Skeletal muscle tissue (tissue), 4 donors: ENCODE measurements around the gene PLIN3. TPM values are rescaled to one million over a fixed set of nuclear protein-coding genes. Genes with fewer than 3 reads are reported as not detected.
"Not testable (repeated sequence)": the region's sequence is repeated elsewhere in the genome, so short reads cannot be mapped to it uniquely, and the experiment has no call there.

Experiments used
- H3K27ac ChIP-seq: one replicate; pipeline ENCODE4 v1.7.0; 2013; ENCODE audit warnings: mild to moderate bottlenecking, low read depth, low read length, inconsistent platforms
- H3K27me3 ChIP-seq, 3 donors: one replicate each; pipeline ENCODE4 v1.7.0; 2013; ENCODE audit warnings: low read length in 3 of 3; ENCODE audit not compliant: control insufficient read depth in 3 of 3, insufficient read depth in 3 of 3
- H3K36me3 ChIP-seq, 3 donors: one replicate each; pipeline ENCODE4 v1.7.0; 2013; ENCODE audit warnings: low read length in 3 of 3; ENCODE audit not compliant: control insufficient read depth in 3 of 3, insufficient read depth in 3 of 3
- H3K4me1 ChIP-seq, 3 donors: one replicate each; pipeline ENCODE4 v1.7.0; 2013; ENCODE audit warnings: low read length in 3 of 3, mild to moderate bottlenecking in 3 of 3; ENCODE audit not compliant: control insufficient read depth in 3 of 3, insufficient read depth in 3 of 3
- H3K4me3 ChIP-seq, 3 donors: one replicate each; pipeline ENCODE4 v1.7.0; 2013; ENCODE audit warnings: low read length in 3 of 3
- H3K9ac ChIP-seq, 3 donors: one replicate each; pipeline ENCODE4 v1.7.0; 2013; ENCODE audit warnings: low read length in 3 of 3, mild to moderate bottlenecking in 3 of 3, moderate library complexity in 2 of 3, low read depth in 1 of 3
- H3K9me3 ChIP-seq, 3 donors: one replicate each; pipeline ENCODE4 v1.7.0; 2013; ENCODE audit warnings: low read length in 3 of 3; ENCODE audit not compliant: control insufficient read depth in 3 of 3
- total RNA-seq: library from RNA; depleted of rRNA; stranded (reverse); fragments of >200 nt; gene quantifications from one replicate; pipeline ENCODE4 v1.2.3, GENCODE V29; 2014
- donor health status: Osteomylitis.

PLIN3 gene
- total RNA-seq, 1 donor from 2014 or later, result 55.3 TPM

DNA sequence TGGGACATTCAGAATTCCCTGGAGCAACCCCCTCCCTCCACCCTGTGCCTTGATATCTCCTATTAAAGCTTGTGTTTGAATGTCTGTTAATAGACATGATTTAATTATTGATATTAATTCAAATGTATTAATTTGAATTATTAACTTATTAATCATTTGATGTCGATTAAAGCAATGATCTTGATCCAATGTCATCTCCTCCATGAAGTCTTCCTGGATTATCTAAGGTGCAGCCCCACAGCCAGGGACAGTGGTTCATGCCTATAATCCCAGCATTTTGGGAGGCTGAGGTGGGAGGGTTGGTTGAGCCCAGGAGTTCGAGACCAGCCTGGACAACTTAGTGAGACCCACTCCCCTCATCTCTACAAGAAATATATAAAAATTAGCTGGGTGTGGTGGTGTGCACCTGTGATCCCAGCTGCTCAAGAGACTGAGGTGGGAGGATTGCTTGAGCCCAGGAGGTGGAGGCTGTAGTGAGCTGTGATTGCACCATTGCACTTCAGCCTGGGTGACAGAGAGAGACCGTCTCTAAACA lies 66.3 kb downstream of the PLIN3 start:
- H3K27me3 ChIP-seq, result no peaks in the 10 kb centered on the region
- H3K27ac ChIP-seq, result peak overlapping the region; percentile 98
- peak overlapping the region in 2 of 3 donors; percentile 22 to 23 for H3K4me3 ChIP-seq
- H3K36me3 ChIP-seq, result peaks cover 3 to 7% (median 5%) of the 10 kb centered on the region in 3 donors
- H3K9me3 ChIP-seq, result no peaks in the 10 kb centered on the region
- peak overlapping the region; percentile 32 to 71 (median 43) for H3K9ac ChIP-seq
- H3K4me1 ChIP-seq, result peaks cover 24 to 40% (median 27%) of the 10 kb centered on the region in 3 donors

DNA sequence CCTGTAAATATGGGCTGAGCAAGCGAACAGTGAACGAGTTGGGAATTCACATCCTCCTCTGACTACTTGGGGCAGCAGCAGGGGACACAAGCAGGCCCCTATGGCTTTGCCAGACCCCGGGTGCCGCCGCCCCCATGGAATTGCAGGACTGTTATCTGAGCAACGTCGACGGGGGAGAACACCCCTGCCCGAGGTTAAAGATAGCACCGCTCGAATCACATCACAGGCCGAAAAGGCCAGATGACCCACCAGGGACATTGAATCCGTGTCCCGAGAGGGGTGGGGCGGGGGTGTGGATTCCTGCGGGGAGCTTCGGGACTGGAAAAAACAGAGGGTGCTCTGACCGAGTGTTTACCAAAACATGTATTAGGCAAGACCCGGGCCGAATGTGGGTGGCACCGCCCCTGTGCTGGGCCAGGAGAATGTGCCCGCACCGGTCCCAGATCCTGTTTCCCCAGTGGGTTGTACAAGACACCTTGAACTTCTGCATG lies 66.8 kb downstream of the PLIN3 start:
- peaks cover 3 to 7% (median 5%) of the 10 kb centered on the region in 3 donors for H3K36me3 ChIP-seq
- H3K9me3 ChIP-seq, result no peaks in the 10 kb centered on the region
- H3K27me3 ChIP-seq, result no peaks in the 10 kb centered on the region
- H3K9ac ChIP-seq, result peak overlapping the region; percentile 68 to 88 (median 87)
- H3K27ac ChIP-seq, result peak overlapping the region; percentile 98
- peaks cover 24 to 42% (median 29%) of the 10 kb centered on the region in 3 donors for H3K4me1 ChIP-seq
- peak overlapping the region; percentile 23 to 45 (median 44) for H3K4me3 ChIP-seq

DNA sequence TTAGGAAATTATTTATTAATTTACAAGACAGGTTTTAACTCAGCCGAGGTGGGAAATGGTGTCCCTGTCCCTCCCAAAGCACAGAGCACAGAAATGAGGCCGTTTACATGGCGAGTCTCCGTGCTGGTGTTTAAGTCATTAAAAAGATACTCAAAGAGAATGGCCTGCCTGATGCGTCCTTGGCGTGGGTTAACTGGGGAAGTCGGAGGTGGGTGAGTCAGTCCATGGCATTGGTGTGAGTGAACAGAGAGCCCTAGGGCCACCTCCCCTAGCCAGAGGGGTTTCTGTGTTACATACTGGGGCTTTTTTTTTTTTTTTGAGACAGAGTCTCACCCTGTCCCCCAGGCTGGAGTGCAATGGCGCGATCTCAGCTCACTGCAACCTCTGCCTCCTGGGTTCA lies 72.1 kb downstream of the PLIN3 start:
- H3K9me3 ChIP-seq, result no peaks in the 10 kb centered on the region
- H3K4me1 ChIP-seq, result peaks cover 45 to 56% (median 47%) of the 10 kb centered on the region in 3 donors
- H3K4me3 ChIP-seq, result peak overlapping the region; percentile 35 to 84 (median 84)
- H3K36me3 ChIP-seq, result peaks cover 19 to 30% (median 23%) of the 10 kb centered on the region in 3 donors
- H3K27me3 ChIP-seq, result no peaks in the 10 kb centered on the region
- H3K9ac ChIP-seq, result peak overlapping the region; percentile 71 to 92 (median 90)
- H3K27ac ChIP-seq, result peak overlapping the region; percentile 87

- Histone ChIP-seq H3K9me3 (no peaks in the 10 kb centered on the region), H3K36me3 (peaks cover 19 to 30% (median 23%) of the 10 kb centered on the region in 3 donors), H3K4me3 (peak overlapping the region; percentile 69 to 84 (median 84)), H3K27me3 (no peaks in the 10 kb centered on the region), H3K27ac (peak overlapping the region; percentile 87), H3K4me1 (peaks cover 41 to 51% (median 42%) of the 10 kb centered on the region in 3 donors), H3K9ac (peak overlapping the region; percentile 71 to 92 (median 90))
These were observed 72.5 kb downstream of the PLIN3 start for GRCh38 chr19:4794971-4795370.

DNA sequence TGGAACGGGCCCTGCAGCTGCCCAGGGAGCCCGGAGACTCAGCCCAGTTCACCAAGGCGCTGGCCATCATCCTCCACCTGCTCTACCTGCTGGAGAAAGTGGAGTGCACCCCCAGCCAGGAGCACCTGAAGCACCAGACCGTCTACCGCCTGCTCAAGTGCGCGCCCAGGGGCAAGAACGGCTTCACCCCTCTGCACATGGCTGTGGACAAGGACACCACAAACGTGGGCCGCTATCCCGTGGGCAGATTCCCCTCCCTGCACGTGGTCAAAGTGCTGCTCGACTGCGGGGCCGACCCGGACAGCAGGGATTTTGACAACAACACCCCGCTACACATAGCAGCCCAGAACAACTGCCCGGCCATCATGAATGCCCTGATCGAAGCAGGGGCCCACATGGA lies 74.2 kb downstream of the PLIN3 start:
- H3K36me3 ChIP-seq, result peaks cover 19 to 30% (median 23%) of the 10 kb centered on the region in 3 donors
- H3K9ac ChIP-seq, result peak overlapping the region in 2 of 3 donors; percentile 90 to 92
- H3K4me3 ChIP-seq, result peak overlapping the region; percentile 69 to 84 (median 84)
- peak overlapping the region; percentile 88 for H3K27ac ChIP-seq
- H3K4me1 ChIP-seq, result peaks cover 35 to 46% (median 39%) of the 10 kb centered on the region in 3 donors
- H3K27me3 ChIP-seq, H3K9me3 ChIP-seq: not testable (repeated sequence)

DNA sequence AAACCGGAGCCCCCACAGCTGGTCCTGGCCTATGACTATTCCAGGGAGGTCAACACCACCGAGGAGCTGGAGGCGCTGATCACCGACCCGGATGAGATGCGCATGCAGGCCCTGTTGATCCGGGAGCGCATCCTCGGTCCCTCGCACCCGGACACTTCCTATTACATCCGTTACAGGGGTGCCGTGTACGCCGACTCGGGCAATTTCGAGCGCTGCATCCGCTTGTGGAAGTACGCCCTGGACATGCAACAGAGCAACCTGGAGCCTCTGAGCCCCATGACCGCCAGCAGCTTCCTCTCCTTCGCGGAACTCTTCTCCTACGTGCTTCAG lies 74.6 kb downstream of the PLIN3 start:
- H3K4me1 ChIP-seq, result peaks cover 39 to 50% (median 42%) of the 10 kb centered on the region in 3 donors
- H3K36me3 ChIP-seq, result peaks cover 19 to 30% (median 23%) of the 10 kb centered on the region in 3 donors
- H3K27me3 ChIP-seq, H3K9me3 ChIP-seq: not testable (repeated sequence)
- H3K4me3 ChIP-seq, result peak overlapping the region; percentile 69 to 84 (median 84)
- peak overlapping the region; percentile 88 for H3K27ac ChIP-seq
- H3K9ac ChIP-seq, result peak overlapping the region in 2 of 3 donors; percentile 90 to 92

DNA sequence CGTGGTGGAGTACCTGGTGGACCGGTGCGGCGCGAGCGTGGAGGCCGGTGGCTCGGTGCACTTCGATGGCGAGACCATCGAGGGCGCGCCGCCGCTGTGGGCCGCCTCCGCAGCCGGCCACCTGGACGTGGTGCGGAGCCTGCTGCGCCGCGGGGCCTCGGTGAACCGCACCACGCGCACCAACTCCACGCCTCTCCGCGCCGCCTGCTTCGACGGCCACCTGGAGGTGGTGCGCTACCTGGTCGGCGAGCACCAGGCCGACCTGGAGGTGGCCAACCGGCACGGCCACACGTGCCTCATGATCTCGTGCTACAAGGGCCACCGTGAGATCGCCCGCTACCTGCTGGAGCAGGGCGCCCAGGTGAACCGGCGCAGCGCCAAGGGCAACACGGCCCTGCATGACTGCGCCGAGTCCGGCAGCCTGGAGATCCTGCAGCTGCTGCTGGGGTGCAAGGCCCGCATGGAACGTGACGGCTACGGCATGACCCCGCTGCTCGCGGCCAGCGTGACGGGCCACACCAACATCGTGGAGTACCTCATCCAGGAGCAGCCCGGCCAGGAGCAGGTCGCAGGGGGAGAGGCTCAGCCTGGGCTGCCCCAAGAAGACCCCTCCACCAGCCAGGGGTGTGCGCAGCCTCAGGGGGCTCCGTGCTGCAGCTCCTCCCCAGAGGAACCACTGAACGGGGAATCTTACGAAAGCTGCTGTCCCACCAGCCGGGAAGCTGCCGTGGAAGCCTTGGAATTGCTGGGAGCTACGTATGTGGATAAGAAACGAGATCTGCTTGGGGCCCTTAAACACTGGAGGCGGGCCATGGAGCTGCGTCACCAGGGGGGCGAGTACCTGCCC lies 75.2 kb downstream of the PLIN3 start:
- Histone ChIP-seq H3K9ac (peak overlapping the region; percentile 72 to 92 (median 90)), H3K36me3 (peaks cover 19 to 30% (median 23%) of the 10 kb centered on the region in 3 donors), H3K27ac (peak overlapping the region; percentile 88), H3K4me3 (peak overlapping the region; percentile 69 to 84 (median 84)), H3K4me1 (peaks cover 39 to 48% (median 44%) of the 10 kb centered on the region in 3 donors)
- not testable (repeated sequence) for H3K27me3 ChIP-seq, H3K9me3 ChIP-seq

DNA sequence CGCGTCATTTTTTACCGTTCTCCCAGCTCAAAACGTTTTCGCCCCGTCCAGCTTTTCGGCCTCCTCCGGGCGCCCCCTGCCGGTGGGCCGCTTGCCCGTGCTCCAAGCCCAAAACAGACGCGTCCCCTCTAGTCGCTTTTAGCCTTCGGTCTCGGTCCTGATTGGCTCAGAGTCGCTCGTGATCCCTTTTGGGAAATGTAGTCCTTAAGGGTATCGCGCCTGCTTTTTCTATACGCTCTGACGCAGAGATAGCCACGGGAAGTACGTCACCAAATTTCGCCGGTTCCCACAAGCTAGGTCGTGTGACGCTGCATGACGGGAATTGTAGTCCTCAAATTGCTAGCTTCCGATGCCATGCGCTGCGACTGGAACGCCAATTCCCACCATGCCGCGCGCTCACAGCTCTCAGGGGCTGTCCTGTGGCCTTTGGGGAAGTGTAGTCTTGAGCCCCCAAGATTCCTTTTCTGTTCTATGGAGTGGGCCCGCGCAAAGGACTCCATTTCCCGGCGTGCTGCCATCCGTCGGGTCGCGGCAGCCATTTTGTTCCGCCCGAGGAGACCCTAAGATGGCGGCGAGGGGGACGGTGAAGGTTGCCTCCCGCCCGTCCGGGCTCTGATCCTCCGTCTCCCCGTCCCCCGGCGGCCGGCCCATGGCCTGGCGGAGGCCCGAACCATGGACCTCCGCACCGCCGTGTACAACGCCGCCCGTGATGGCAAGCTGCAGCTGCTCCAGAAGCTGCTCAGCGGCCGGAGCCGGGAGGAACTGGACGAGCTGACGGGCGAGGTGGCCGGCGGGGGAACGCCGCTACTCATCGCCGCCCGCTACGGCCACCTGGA lies 76.1 kb downstream of the PLIN3 start, which contains the start of gene FEM1A:
Gene FEM1A (plus strand): TSS at position 552 of the 836 bp plus-strand sequence. CDS start 121 bp downstream, at position 673.
- Histone ChIP-seq H3K36me3 (peaks cover 17 to 25% (median 19%) of the 10 kb centered on the region in 3 donors), H3K9me3 (no peaks in the 10 kb centered on the region), H3K27ac (peak within 1 kb of the TSS; percentile 88), H3K4me1 (peaks cover 36 to 40% (median 39%) of the 10 kb centered on the region in 3 donors), H3K27me3 (no peaks in the 10 kb centered on the region), H3K4me3 (peak within 1 kb of the TSS; percentile 69 to 84 (median 84)), H3K9ac (peak within 1 kb of the TSS; percentile 72 to 92 (median 90))
